GM12878 (cell line): ENCODE measurements around the gene MPPED1. TPM values are rescaled to one million over a fixed set of nuclear protein-coding genes. Genes with fewer than 3 reads are reported as not detected.

ENCODE experiments used
- ATAC-seq: fragments of 200-7000 bp; cut with Tn5 transposase; 3 replicates; pipeline ENCODE4 v1.9.1; 2020; ENCODE audit warnings: mild to moderate bottlenecking, moderate library complexity
- BruUV-seq: library from RNA; stranded (reverse); fragments of 400-500 nt; replicated peaks from 2 replicates; lab custom pipeline; 2021; lab: Mats Ljungman, UMichigan
- CTCF ChIA-PET: fragments of 300-600 bp; sonication (Branson Sonifier 250); formaldehyde crosslinking; extraction: SDS; loops from one replicate; lab custom pipeline; 2021; ENCODE audit warnings: inconsistent platforms; lab: Yijun Ruan, JAX
- POLR2A ChIA-PET: fragments of 350-600 bp; formaldehyde crosslinking; extraction: SDS; loops from one replicate; lab custom pipeline; 2021; ENCODE audit warnings: inconsistent platforms; lab: Charles Lee
- RAD21 ChIA-PET: fragments of 300-600 bp; sonication (Branson Sonifier 250); formaldehyde crosslinking; loops from one replicate; lab custom pipeline; 2023; ENCODE audit warnings: antibody characterized with exemption; ENCODE audit not compliant: unreplicated experiment; lab: Charles Lee
- SMC1A ChIA-PET: fragments of 300-600 bp; sonication (Branson Sonifier 250); formaldehyde crosslinking; loops from one replicate; lab custom pipeline; 2023; ENCODE audit not compliant: unreplicated experiment, uncharacterized antibody; lab: Charles Lee
- DNase-seq: peaks from one replicate; pipeline ENCODE4 v3.0.0-alpha.2; 2011; ENCODE audit warnings: low read depth, low spot score
- FAIRE-seq: peaks from 3 replicates; lab custom pipeline; 2011; peaks lifted over from hg19 to GRCh38; lab: Jason Lieb, UNC
- H2AFZ ChIP-seq: 2 replicates; pipeline ENCODE4 v1.6.0; 2011; ENCODE audit warnings: low read depth, low read length, control low read depth; ENCODE audit not compliant: control insufficient read depth
- H3K27ac ChIP-seq: 2 replicates; pipeline ENCODE4 v1.5.1; 2011; ENCODE audit warnings: control low read depth; ENCODE audit not compliant: control insufficient read depth, insufficient read depth
- H3K27me3 ChIP-seq, 2 experiments: replicated peaks in 1 of 2; 2 replicates each; pipeline versions ENCODE4 v1.6.0 to v1.6.1; 2011; ENCODE audit warnings: low read length in 1 of 2; ENCODE audit not compliant: control insufficient read depth in 2 of 2, insufficient read depth in 2 of 2
- H3K36me3 ChIP-seq, 2 experiments: 2 replicates each; pipeline ENCODE4 v1.5.1; 2011; ENCODE audit warnings: low read length in 1 of 2; ENCODE audit not compliant: control insufficient read depth in 2 of 2, insufficient read depth in 2 of 2
- H3K4me1 ChIP-seq: 2 replicates; pipeline ENCODE4 v1.6.1; 2011; ENCODE audit warnings: mild to moderate bottlenecking, low read length, moderate library complexity, mixed read lengths; ENCODE audit not compliant: control insufficient read depth, insufficient read depth
- H3K4me2 ChIP-seq: 2 replicates; pipeline ENCODE4 v1.6.0; 2011; ENCODE audit warnings: control low read depth; ENCODE audit not compliant: control insufficient read depth, insufficient read depth
- H3K4me3 ChIP-seq: fragments of 200-600 bp; sonication (generic); 2 replicates; pipeline ENCODE4 v1.5.1; 2016
- H3K79me2 ChIP-seq: 2 replicates; pipeline ENCODE4 v1.6.0; 2011; ENCODE audit warnings: low read length; ENCODE audit not compliant: control insufficient read depth, insufficient read depth
- H3K9ac ChIP-seq: 2 replicates; pipeline ENCODE4 v1.8.0; 2011; ENCODE audit warnings: low read length, control low read depth, mixed read lengths; ENCODE audit not compliant: control insufficient read depth, insufficient read depth
- H3K9me3 ChIP-seq: replicated peaks from 3 replicates; pipeline ENCODE4 v1.5.1; 2011; ENCODE audit warnings: mild to moderate bottlenecking, low read length; ENCODE audit not compliant: control insufficient read depth, insufficient read depth
- H4K20me1 ChIP-seq: 2 replicates; pipeline ENCODE4 v1.6.0; 2011; ENCODE audit not compliant: control insufficient read depth, insufficient read depth
- BACH1 ChIP-seq: fragments of 450-650 bp; IDR thresholded peaks from 2 replicates; pipeline ENCODE4 v1.6.1; 2017; ENCODE audit warnings: mild to moderate bottlenecking, borderline replicate concordance
- BMI1 ChIP-seq: fragments of 450-650 bp; IDR thresholded peaks from 2 replicates; pipeline ENCODE4 v1.6.1; 2016; ENCODE audit warnings: mild to moderate bottlenecking, moderate library complexity, borderline replicate concordance
- MYB ChIP-seq: fragments of 150-350 bp; IDR thresholded peaks from 2 replicates; pipeline ENCODE4 v1.6.1; 2014; ENCODE audit warnings: mild to moderate bottlenecking, low read depth, low read length, borderline replicate concordance
- RAD51 ChIP-seq: fragments of 450-650 bp; IDR thresholded peaks from 2 replicates; pipeline ENCODE4 v1.6.1; 2016; ENCODE audit warnings: moderate library complexity, mild to moderate bottlenecking, inconsistent platforms
- RCOR1 ChIP-seq: conservative IDR thresholded peaks from 2 replicates; pipeline ENCODE4 v1.6.1; 2012; ENCODE audit warnings: low read depth, low read length, improper control_type of control experiment
- TAF1 ChIP-seq: IDR thresholded peaks from 2 replicates; pipeline ENCODE4 v1.6.1; 2011; ENCODE audit warnings: mild to moderate bottlenecking, low read depth, low read length, borderline replicate concordance
- TCF3 ChIP-seq: IDR thresholded peaks from 2 replicates; pipeline ENCODE4 v1.6.1; 2012; ENCODE audit warnings: low read depth, mild to moderate bottlenecking, low read length, borderline replicate concordance; ENCODE audit not compliant: insufficient read depth
- YY1 ChIP-seq: IDR thresholded peaks from 2 replicates; pipeline ENCODE4 v1.6.1; 2011; ENCODE audit warnings: low read depth, mild to moderate bottlenecking, low read length
- WGBS: methylation state at CpG from one replicate; pipeline ENCODE4 v1.1.6; 2016; ENCODE audit warnings: low lambda C conversion rate; ENCODE audit not compliant: insufficient replicate concordance, insufficient coverage; ENCODE audit errors: missing lambda C conversion rate; 5-methylcytosine and 5-hydroxymethylcytosine counted together
- in situ Hi-C: fragments of 300-500 bp; cut with MboI; formaldehyde crosslinking; loops from 9 replicates; pipeline ENCODE4 v1.14.3; 2018; ENCODE audit warnings: mixed read lengths
- intact Hi-C: fragments of 100-400 bp; cut with micrococcal nuclease; formaldehyde crosslinking; loops from one replicate; pipeline ENCODE4 v1.14.2; 2022; ENCODE audit not compliant: unreplicated experiment
- polyA plus RNA-seq, 11 experiments: library from polyadenylated mRNA; depleted of rRNA in 4 of 11; unstranded in 6 of 11; stranded (reverse) in 5 of 11; fragments of >200 nt; fragmentation: Nextera tagmentation in 4 of 11; fragmentation: Illumina TruSeq in 1 of 11; extraction: Ambion mirVana in 4 of 11; extraction: Trizol in 1 of 11; gene quantifications; 1 replicate in 1 of 11; 2 replicates in 10 of 11; pipeline versions ENCODE4 v1.2.1 to v1.2.3, GENCODE V29; 2011 to 2016; ENCODE audit warnings: inconsistent platforms in 2 of 11, missing spikeins in 2 of 11, low read depth in 1 of 11
- total RNA-seq, 4 experiments: library from RNA; depleted of rRNA in 3 of 4; stranded (reverse); fragments of >200 nt in 3 of 4; fragmentation: Illumina TruSeq in 1 of 4; extraction: Trizol in 1 of 4; gene quantifications; 2 replicates each; pipeline versions ENCODE4 v1.2.1 to v1.2.3, GENCODE V29; 2013 to 2021
- TF ChIP-seq, protein P1 (sequence below): fragments of 450-650 bp; IDR thresholded peaks from 2 replicates; pipeline ENCODE4 v1.6.1; 2017; ENCODE audit warnings: borderline replicate concordance
- TF ChIP-seq, protein P2 (sequence below): IDR thresholded peaks from 2 replicates; pipeline ENCODE4 v1.6.1; 2012; ENCODE audit warnings: improper control_type of control experiment, low read depth, low read length; ENCODE audit not compliant: insufficient replicate concordance

Gene MPPED1
- total and polyA plus RNA-seq, 10 of the 15 experiments (the other 5 are each of a cell fraction or from before 2014, with no cell fraction given): 0.11 TPM; not detected in 9

DNA sequence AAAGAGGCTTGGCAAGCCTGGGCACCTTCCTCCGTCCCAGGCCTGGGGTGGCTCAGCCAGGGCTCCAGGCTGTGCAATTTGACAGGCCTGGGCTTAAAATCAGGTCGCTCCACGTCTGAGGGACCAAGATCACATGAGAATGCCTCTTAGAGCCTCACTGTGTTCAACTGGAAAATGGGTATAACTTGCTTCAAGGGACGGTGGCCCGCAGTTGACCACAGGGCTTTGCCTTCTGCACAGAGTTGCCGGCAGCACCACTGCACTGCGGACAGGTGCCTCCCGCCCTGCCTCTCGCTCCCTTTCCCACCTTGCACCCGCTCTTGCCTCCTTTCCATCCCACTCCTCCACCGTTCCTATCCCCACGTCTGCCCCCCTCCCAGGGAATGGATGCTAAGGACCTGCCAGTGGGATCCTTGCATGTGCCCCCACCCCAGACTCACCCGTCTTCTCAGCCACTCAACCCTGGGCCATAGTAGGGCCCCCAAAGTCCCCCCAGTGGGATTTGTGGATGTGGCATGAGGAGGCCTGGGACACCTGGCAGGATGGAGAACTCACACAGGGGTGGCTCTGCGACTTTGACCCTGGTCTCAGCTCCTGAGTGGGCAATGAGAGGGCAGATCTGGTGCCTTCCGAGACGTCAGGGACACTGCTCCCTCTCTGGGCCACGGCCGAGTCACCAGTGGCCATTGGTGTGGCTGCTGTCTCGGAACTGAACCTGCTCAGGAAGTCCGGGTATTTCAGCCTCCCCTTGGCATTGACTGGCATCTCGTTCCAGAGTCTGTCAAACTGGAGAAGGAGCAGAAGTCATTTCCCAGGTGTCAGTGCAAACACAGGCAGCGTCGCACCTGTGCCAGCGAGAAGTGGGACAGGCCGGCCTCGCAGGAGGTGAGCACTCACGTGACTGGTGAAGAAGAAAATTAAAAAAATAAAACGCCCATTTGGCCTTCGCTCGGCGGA is 128.0 kb downstream of the MPPED1 start:
- ChIA-PET SMC1A (no interaction called here), CTCF (no interaction called here), POLR2A (no interaction called here), RAD21 (no interaction called here)
- peaks cover 0 to 2% of the 10 kb centered on the region in 2 experiments; a peak in 2 of 4 replicates for H3K27me3 ChIP-seq
- in situ Hi-C loops: no loop called here
- no peaks in the 10 kb centered on the region for H3K36me3 ChIP-seq
- ATAC-seq: no peak
- H4K20me1 ChIP-seq: no peaks in the 10 kb centered on the region
- no peak for DNase-seq
- H3K4me3 ChIP-seq: no peak overlapping the region
- FAIRE-seq: no peak
- 32% methylated on average over 31 of the region's 31 CpGs for WGBS
- H2AFZ ChIP-seq: no peak overlapping the region
- H3K9ac ChIP-seq: no peak overlapping the region
- no peak for TF ChIP-seq RCOR1
- TF ChIP-seq BMI1: no peak
- TF ChIP-seq, protein P1, sequence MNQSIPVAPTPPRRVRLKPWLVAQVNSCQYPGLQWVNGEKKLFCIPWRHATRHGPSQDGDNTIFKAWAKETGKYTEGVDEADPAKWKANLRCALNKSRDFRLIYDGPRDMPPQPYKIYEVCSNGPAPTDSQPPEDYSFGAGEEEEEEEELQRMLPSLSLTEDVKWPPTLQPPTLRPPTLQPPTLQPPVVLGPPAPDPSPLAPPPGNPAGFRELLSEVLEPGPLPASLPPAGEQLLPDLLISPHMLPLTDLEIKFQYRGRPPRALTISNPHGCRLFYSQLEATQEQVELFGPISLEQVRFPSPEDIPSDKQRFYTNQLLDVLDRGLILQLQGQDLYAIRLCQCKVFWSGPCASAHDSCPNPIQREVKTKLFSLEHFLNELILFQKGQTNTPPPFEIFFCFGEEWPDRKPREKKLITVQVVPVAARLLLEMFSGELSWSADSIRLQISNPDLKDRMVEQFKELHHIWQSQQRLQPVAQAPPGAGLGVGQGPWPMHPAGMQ: no peak
- no TSS peak for BruUV-seq
- no peaks in the 10 kb centered on the region for H3K4me1 ChIP-seq
- no peaks in the 10 kb centered on the region for H3K9me3 ChIP-seq
- no peaks in the 10 kb centered on the region for H3K79me2 ChIP-seq
- intact Hi-C loops: no loop called here
- H3K27ac ChIP-seq: no peak overlapping the region
- H3K4me2 ChIP-seq: no peak overlapping the region

DNA sequence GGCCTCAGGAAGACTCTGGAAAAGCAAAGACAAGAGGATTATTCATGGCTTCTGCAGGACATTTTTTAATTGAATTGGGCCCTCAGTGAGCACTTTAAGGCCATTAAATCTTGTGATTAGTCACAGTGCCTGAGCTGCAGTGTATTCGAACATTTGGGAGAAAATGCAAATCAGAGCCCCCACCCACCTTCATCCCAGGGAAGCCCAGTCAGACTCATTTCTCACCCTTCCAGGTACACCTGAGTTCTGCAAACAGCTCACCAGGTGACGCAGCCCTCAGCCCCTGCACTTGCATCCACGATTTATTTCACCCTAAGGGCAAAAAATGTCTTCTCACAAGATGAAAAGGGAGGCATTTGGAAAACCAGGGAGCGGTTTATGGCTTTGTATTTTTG is 128.7 kb downstream of the MPPED1 start:
- in situ Hi-C loops: no loop called here
- ATAC-seq (no peak), FAIRE-seq (no peak), DNase-seq (no peak)
- ChIA-PET SMC1A (no interaction called here), CTCF (no interaction called here), RAD21 (no interaction called here), POLR2A (no interaction called here)
- no TSS peak for BruUV-seq
- no peak overlapping the region for H3K4me2 ChIP-seq
- no peaks in the 10 kb centered on the region for H3K4me1 ChIP-seq
- no peaks in the 10 kb centered on the region for H3K79me2 ChIP-seq
- H4K20me1 ChIP-seq: no peaks in the 10 kb centered on the region
- 1% methylated on average over 4 of the region's 4 CpGs for WGBS
- peaks cover 0 to 2% of the 10 kb centered on the region in 2 experiments; a peak in 2 of 4 replicates for H3K27me3 ChIP-seq
- no peak overlapping the region for H3K27ac ChIP-seq
- intact Hi-C loops: no loop called here
- H3K4me3 ChIP-seq: no peak overlapping the region
- no peak overlapping the region for H2AFZ ChIP-seq
- no peaks in the 10 kb centered on the region for H3K36me3 ChIP-seq
- no peaks in the 10 kb centered on the region for H3K9me3 ChIP-seq
- no peak overlapping the region for H3K9ac ChIP-seq
- TF ChIP-seq MYB (no peak), YY1 (no peak), TCF3 (no peak), BACH1 (no peak), TAF1 (no peak), RAD51 (no peak)
- TF ChIP-seq, protein P2, sequence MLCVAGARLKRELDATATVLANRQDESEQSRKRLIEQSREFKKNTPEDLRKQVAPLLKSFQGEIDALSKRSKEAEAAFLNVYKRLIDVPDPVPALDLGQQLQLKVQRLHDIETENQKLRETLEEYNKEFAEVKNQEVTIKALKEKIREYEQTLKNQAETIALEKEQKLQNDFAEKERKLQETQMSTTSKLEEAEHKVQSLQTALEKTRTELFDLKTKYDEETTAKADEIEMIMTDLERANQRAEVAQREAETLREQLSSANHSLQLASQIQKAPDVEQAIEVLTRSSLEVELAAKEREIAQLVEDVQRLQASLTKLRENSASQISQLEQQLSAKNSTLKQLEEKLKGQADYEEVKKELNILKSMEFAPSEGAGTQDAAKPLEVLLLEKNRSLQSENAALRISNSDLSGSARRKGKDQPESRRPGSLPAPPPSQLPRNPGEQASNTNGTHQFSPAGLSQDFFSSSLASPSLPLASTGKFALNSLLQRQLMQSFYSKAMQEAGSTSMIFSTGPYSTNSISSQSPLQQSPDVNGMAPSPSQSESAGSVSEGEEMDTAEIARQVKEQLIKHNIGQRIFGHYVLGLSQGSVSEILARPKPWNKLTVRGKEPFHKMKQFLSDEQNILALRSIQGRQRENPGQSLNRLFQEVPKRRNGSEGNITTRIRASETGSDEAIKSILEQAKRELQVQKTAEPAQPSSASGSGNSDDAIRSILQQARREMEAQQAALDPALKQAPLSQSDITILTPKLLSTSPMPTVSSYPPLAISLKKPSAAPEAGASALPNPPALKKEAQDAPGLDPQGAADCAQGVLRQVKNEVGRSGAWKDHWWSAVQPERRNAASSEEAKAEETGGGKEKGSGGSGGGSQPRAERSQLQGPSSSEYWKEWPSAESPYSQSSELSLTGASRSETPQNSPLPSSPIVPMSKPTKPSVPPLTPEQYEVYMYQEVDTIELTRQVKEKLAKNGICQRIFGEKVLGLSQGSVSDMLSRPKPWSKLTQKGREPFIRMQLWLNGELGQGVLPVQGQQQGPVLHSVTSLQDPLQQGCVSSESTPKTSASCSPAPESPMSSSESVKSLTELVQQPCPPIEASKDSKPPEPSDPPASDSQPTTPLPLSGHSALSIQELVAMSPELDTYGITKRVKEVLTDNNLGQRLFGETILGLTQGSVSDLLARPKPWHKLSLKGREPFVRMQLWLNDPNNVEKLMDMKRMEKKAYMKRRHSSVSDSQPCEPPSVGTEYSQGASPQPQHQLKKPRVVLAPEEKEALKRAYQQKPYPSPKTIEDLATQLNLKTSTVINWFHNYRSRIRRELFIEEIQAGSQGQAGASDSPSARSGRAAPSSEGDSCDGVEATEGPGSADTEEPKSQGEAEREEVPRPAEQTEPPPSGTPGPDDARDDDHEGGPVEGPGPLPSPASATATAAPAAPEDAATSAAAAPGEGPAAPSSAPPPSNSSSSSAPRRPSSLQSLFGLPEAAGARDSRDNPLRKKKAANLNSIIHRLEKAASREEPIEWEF: no peak
